ENCODE data around the gene POTEG.
"Not testable (repeated sequence)": the region's sequence is repeated elsewhere in the genome, so short reads cannot be mapped to it uniquely, and the experiment has no call there.

GRCh38 chr14:19380137-19380536 lies 54.0 kb downstream of the POTEG start:
- not testable (repeated sequence) for TF ChIP-seq ZNF221 (tag by site-specific recombination; IDR thresholded peaks at IDR 0.05; ENCODE audit: borderline replicate concordance); ZNF174 (tag by site-specific recombination; IDR thresholded peaks at IDR 0.05); ZNF76 (tag by site-specific recombination; IDR thresholded peaks at IDR 0.05; ENCODE audit: borderline replicate concordance, low read depth)
- TF ChIP-seq, protein P1, sequence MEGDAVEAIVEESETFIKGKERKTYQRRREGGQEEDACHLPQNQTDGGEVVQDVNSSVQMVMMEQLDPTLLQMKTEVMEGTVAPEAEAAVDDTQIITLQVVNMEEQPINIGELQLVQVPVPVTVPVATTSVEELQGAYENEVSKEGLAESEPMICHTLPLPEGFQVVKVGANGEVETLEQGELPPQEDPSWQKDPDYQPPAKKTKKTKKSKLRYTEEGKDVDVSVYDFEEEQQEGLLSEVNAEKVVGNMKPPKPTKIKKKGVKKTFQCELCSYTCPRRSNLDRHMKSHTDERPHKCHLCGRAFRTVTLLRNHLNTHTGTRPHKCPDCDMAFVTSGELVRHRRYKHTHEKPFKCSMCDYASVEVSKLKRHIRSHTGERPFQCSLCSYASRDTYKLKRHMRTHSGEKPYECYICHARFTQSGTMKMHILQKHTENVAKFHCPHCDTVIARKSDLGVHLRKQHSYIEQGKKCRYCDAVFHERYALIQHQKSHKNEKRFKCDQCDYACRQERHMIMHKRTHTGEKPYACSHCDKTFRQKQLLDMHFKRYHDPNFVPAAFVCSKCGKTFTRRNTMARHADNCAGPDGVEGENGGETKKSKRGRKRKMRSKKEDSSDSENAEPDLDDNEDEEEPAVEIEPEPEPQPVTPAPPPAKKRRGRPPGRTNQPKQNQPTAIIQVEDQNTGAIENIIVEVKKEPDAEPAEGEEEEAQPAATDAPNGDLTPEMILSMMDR (tag by site-specific recombination; IDR thresholded peaks at IDR 0.05), result not testable (repeated sequence)
- TF ChIP-seq, protein P2, sequence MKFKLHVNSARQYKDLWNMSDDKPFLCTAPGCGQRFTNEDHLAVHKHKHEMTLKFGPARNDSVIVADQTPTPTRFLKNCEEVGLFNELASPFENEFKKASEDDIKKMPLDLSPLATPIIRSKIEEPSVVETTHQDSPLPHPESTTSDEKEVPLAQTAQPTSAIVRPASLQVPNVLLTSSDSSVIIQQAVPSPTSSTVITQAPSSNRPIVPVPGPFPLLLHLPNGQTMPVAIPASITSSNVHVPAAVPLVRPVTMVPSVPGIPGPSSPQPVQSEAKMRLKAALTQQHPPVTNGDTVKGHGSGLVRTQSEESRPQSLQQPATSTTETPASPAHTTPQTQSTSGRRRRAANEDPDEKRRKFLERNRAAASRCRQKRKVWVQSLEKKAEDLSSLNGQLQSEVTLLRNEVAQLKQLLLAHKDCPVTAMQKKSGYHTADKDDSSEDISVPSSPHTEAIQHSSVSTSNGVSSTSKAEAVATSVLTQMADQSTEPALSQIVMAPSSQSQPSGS (tag by site-specific recombination; IDR thresholded peaks at IDR 0.05; ENCODE audit: low read depth), result not testable (repeated sequence)

All from HEK293 (cell line).